ENCODE measurements around the gene TGM2.

The TGM2 gene

GRCh38 chr20:38092915-38093314, 72.2 kb downstream of the TGM2 start:
- no peak for DNase-seq (ENCODE audit: low read depth)

DNA sequence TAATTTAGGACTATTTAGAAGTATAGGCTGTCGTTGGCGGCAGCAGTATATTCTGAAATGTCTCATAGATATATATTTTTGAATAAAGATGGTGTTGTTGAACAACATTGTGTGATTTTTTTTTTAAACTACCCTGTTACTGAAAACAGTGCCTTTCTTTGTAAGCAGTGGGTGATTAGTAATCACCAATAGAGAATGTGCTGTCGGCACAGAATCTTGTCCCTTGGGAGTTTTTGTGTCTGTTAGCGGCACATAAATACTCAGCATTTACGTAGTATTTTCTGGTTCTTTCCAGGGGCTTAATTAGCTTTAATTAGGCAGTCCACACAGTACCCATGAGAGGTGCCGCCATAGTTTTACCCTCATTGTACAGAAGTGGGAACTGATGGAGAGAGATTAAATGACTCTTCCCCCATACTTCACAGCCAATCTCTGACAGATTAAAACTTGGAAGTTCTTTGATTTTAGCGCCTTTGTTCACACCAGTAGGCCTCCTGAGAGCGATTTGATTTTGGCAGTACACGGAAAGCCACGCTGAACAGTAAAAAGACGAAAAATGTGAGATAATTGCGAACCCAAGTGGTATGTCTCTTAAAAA, 72.7 kb downstream of the TGM2 start:
- DNase-seq (ENCODE audit: low read depth) = no peak

DNA sequence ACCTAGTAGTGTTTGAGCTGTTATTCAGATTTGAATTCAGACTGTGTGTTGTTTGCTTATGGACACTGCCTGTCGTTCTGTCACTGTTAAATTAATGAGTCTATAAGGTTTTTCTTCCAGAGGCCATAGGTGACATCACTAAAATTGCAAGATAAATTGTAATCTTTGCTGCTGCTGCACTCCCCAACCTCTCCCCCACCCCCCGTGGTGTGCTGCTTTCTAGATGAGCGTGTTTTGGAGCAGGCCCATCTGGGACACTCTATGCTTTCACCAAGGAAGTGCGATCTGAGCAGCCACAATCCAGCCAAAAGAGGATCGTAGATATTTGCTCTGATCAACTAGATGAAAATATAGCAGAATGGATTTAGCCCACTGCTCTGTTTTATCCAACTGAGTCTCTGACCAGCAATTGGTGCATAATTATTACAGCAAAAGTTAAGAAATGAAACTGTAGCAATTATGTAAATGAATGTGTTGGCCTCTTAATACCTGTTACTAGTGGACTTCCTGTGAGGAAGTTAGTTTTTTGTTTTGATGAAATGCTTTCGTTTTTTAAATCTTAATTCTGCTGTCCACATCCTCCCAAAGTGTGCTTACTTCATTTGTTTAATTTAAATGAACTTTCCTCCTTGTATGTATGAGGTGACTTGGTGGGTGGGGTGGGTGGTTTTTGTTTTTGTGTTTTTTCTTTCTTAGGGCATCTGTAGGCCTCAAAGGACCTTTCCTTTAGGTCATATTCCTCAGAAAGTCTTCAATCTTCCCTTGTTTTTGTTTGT, 73.4 kb downstream of the TGM2 start:
- DNase-seq (ENCODE audit: low read depth) = no peak

- no peak for DNase-seq (ENCODE audit: low read depth)
These were observed 75.0 kb downstream of the TGM2 start for GRCh38 chr20:38090061-38090460.

GRCh38 chr20:38089500-38089899, 75.6 kb downstream of the TGM2 start:
- DNase-seq (ENCODE audit: low read depth) = no peak

DNA sequence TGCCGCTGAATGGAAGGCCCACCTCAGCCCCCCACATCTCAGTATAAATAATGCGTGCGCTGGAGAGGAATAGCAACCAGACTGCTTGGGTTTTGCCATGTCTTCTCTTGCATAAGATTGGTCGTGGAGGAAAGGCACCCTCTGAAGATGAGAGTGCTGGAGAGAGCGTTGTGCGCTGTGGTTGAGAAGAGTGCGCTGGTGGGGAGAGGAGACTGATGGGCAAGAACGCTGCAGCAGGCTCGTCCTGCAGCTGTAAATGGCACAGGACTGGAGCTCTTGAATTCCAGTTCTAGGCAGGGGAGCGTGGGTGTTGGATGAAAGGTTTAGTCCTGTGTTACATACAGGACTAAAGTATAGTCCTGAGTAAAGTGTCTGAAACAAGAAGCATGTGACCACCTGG, 80.0 kb downstream of the TGM2 start:
- DNase-seq (ENCODE audit: low read depth) = no peak

DNA sequence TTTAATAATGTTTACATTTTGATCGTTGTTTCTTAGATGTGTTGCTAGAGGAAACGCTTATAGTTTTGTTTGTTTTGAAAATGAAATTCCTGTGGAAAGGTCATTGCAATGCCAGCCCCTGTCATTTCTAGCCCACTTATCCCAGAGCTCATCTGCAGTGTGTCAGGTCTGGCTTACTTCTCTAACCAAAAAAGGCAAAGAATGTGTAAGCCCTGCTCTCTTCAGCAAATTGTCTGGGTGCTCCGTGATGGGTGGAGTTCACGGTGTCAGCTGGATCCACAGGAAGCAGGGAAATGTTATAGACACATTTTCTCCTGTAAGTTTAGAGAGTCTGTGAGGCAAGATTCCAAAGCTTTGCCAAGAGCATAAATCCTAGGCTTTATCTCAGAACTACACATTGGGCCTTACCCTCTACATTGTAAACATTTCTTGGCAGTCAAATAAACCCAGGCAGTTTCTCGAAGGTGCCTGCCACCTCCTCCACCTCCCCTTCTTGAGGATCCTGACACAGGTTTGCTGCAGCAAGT, 80.6 kb downstream of the TGM2 start:
- no peak for DNase-seq (ENCODE audit: low read depth)

GRCh38 chr20:38083338-38084048, 81.6 kb downstream of the TGM2 start:
- DNase-seq (ENCODE audit: low read depth) = no peak

DNA sequence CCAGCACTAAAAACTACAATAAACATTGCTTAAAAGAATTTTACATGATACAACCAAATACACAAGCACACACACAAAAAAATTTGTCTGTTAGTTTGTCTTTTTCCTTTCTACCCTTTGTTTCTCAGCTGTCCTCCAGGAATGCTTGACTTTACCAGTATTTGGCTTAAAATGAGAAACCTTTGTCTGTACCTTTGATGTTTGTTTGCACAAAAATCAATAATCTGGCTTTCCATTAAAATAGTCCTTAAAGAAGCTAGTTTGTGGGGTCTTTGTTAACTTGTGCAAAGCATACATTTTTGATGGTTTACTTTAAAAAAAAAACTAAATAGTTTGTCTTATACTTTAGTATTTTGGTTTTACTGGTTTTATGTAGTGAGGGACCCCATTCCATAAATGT, 82.2 kb downstream of the TGM2 start:
- DNase-seq (ENCODE audit: low read depth) = no peak

DNA sequence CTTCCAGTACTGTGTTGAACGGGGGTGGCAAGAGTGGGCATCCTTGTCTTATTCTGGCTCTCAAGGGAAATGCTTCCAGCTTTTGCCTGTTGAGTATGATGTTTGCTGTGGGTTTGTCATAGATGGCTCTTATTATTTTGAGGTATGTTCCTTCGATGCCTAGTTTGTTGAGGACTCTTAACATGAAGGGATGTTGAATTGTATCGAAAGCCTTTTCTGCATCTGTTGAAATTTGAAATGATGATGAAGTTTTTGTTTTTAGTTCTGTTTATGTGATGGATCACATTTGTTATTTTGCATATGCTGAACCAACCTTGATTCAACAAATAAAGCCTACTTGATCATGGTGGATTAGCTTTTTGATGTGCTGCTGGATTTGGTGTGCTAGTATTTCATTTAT, 83.5 kb downstream of the TGM2 start:
- no peak for DNase-seq (ENCODE audit: low read depth)

DNA sequence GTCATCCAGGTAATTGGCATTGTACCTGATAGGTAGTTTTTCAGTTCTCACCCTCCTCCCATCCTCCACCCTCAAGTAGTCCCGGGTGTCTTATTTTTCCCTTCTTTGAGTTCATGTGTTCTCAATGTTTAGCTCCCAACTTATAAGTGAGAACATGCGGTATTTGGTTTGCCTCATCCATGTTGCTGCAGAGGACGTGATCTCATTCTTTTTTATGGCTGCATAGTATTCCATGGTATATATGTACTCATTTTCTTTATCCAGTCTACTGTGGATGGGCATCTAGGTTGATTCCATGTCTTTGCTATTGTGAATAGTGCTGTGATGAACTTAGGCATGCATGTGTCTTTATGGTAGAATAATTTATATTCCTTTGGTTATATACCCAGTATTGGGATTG, 85.7 kb downstream of the TGM2 start:
- no peak for DNase-seq (ENCODE audit: low read depth)

DNA sequence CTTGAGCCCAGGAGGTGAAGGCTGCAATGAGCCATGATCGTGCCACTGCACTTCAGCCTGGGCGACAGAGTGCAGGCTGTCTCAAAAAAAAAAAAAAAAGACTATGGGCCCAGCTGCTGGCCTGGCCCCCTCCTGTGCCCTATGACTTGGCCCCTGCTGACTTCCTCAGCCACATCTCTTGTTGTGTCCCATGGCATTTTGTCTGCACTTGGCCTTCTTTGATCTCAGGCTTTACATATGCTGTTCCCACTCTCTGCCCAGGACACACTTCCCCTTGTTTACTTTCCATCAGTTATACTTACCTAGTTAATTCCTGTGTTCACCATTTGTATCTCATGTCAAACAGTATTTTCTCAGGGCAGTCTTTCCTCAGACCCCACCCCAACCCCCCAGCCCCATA, 87.0 kb downstream of the TGM2 start:
- no peak for DNase-seq (ENCODE audit: low read depth)

Measured in activated T-cell treated with anti-CD3 and anti-CD28 coated beads for 48 hours (primary cell).